GM18519 (cell line): Measurements from ENCODE around the gene WSCD2.

Experiments
- ATAC-seq: cut with Tn5 transposase; IDR thresholded peaks from one replicate; pipeline ENCODE4 v1.9.1; 2021; ENCODE audit warnings: mild to moderate bottlenecking, moderate library complexity; ENCODE audit not compliant: unreplicated experiment, low FRiP score

The WSCD2 gene

GRCh38 chr12:108226866-108227265 is 97.8 kb downstream of the WSCD2 start:
- ATAC-seq: no peak

- no peak for ATAC-seq
Measured at GRCh38 chr12:108228746-108229145, 99.7 kb downstream of the WSCD2 start.

- no peak for ATAC-seq
Measured at GRCh38 chr12:108231109-108231905, 102.2 kb downstream of the WSCD2 start.

GRCh38 chr12:108231909-108232434 is 102.9 kb downstream of the WSCD2 start:
- ATAC-seq: no peak

- no peak for ATAC-seq
Measured at GRCh38 chr12:108232565-108232964, 103.5 kb downstream of the WSCD2 start.

- ATAC-seq: no peak
Measured at GRCh38 chr12:108234158-108234557, 105.1 kb downstream of the WSCD2 start.

- no peak for ATAC-seq
Measured at GRCh38 chr12:108235197-108235984, 106.3 kb downstream of the WSCD2 start.

- ATAC-seq: no peak
Measured at GRCh38 chr12:108235985-108236263, 106.8 kb downstream of the WSCD2 start.

GRCh38 chr12:108236366-108236765 is 107.3 kb downstream of the WSCD2 start:
- ATAC-seq: no peak

GRCh38 chr12:108237272-108237671 is 108.2 kb downstream of the WSCD2 start:
- ATAC-seq: no peak

GRCh38 chr12:108238474-108238873 is 109.4 kb downstream of the WSCD2 start:
- ATAC-seq: no peak

- ATAC-seq: no peak
Measured at GRCh38 chr12:108239378-108239777, 110.3 kb downstream of the WSCD2 start.

GRCh38 chr12:108240027-108240785 is 111.1 kb downstream of the WSCD2 start:
- no peak for ATAC-seq

- ATAC-seq: no peak
Measured at GRCh38 chr12:108240928-108241327, 111.8 kb downstream of the WSCD2 start.

- no peak for ATAC-seq
Measured at GRCh38 chr12:108241986-108242703, 113.1 kb downstream of the WSCD2 start.

- ATAC-seq: no peak
Measured at GRCh38 chr12:108247130-108247529, 118.0 kb downstream of the WSCD2 start.

GRCh38 chr12:108248011-108248410 is 118.9 kb downstream of the WSCD2 start:
- no peak for ATAC-seq

- ATAC-seq: no peak
Measured at GRCh38 chr12:108252523-108252922, 123.4 kb downstream of the WSCD2 start.

GRCh38 chr12:108253540-108253939 is 124.5 kb downstream of the WSCD2 start:
- no peak for ATAC-seq

GRCh38 chr12:108254030-108254429 is 124.9 kb downstream of the WSCD2 start:
- no peak for ATAC-seq
